Stimulated activated CD4-positive, alpha-beta T cell treated with anti-CD3 and anti-CD28 coated beads, Interleukin-15, amount 100 ng/mL, for 24 hours (primary cell): ENCODE data around the gene MMP19.
"Not testable (repeated sequence)": the region's sequence is repeated elsewhere in the genome, so short reads cannot be mapped to it uniquely, and the experiment has no call there.

Source experiments
- DNase-seq: peaks from one replicate; pipeline ENCODE4 v3.0.0-alpha.2; 2020

MMP19 gene, protein sequence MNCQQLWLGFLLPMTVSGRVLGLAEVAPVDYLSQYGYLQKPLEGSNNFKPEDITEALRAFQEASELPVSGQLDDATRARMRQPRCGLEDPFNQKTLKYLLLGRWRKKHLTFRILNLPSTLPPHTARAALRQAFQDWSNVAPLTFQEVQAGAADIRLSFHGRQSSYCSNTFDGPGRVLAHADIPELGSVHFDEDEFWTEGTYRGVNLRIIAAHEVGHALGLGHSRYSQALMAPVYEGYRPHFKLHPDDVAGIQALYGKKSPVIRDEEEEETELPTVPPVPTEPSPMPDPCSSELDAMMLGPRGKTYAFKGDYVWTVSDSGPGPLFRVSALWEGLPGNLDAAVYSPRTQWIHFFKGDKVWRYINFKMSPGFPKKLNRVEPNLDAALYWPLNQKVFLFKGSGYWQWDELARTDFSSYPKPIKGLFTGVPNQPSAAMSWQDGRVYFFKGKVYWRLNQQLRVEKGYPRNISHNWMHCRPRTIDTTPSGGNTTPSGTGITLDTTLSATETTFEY

DNA sequence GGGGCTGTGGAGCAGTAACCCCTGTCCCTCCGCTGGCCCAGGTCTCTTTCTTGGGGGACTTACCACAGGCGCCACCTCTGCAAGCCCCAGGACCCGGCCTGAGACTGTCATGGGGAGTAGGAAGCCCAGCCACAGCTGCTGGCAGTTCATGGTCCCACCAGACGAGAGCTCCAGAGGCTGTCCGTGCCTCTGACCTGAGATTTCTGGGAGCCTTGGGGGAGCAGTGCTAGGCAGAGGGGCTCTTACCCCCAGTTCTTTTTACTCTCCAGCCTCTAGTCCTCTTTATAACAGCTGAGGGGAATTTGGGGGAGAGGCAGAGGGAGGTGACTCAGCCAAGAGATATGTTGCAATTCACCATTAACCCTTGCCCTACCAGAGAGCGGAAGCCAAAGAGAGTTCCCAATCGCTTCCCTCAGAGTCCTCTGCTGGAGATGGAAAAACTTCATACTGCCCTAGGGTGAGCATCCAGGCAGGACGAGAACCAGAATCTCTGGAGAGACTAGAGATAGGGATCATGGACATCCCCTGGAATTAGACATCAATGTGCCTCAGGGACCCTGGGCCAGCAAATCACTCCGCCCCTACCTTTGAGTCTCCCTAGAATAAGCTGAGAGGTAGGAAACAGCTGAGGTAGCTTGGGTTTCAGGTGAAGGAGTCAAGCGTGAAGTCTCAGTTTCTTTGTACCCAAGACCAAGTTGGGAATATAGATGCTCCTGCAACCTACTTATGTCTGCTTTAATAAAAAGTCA is at the start of gene MMP19:
MMP19 (minus strand) TSS at position 256 of the 749 bp plus-strand sequence; CDS start at position 150, 106 bp downstream.
- DNase-seq, result no peak

DNA sequence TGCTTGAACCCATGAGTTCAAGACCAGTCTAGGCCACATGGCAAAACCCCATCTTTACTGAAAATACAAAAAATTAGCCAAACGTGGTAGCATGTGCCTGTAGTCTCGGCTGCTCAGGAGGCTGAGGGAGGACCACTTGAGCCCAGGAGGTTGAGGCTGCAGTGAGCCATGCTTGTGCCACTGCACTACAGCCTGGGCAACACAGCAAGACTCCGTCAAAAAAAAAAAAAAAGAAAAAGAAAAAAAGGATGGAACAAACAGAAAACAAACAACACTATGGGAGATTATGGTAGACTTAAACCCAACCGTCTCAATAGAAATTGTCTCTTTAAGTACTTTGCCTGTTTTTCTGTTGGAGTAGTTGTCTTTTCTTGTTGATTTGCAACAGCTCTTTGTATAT is 48.6 kb upstream of the MMP19 start:
- no peak for DNase-seq

DNA sequence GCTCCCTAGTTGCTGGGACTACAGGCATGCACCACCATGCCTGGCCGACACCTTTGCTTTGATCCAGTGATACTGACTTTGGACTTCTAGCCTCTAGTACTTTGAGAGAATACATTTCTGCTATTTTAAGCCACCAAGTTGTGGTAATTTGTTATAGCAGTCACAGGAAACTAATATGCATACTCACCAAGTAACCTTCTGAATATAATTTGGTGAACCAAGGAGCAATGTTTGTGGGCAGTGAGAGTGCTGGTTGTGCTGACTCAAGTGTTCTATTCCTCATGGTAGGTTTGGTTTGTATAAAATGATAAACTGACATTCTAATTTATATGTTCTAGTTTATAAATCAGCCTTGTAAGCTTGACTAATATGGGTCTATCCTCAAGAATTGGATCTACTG is 42.4 kb upstream of the MMP19 start:
- DNase-seq, result no peak

DNA sequence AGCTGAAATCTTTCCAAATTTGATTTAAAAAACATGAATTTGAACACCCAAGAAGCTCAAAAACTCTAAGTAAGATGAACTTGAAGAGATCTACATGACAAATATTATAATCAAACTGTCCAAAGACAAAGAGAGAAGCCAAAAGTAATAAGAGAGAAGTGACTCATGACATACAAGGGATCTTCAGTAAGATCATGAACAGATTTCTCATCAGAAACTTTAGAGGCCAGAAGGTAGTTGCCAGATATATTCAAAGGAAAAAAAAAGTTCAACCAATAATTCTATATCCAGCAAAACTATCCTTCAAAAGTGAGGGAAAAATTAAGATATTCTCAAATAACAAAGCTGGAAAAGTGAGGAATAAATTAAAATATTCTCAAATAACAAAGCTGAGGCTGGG is 35.1 kb upstream of the MMP19 start:
- DNase-seq, result no peak

DNA sequence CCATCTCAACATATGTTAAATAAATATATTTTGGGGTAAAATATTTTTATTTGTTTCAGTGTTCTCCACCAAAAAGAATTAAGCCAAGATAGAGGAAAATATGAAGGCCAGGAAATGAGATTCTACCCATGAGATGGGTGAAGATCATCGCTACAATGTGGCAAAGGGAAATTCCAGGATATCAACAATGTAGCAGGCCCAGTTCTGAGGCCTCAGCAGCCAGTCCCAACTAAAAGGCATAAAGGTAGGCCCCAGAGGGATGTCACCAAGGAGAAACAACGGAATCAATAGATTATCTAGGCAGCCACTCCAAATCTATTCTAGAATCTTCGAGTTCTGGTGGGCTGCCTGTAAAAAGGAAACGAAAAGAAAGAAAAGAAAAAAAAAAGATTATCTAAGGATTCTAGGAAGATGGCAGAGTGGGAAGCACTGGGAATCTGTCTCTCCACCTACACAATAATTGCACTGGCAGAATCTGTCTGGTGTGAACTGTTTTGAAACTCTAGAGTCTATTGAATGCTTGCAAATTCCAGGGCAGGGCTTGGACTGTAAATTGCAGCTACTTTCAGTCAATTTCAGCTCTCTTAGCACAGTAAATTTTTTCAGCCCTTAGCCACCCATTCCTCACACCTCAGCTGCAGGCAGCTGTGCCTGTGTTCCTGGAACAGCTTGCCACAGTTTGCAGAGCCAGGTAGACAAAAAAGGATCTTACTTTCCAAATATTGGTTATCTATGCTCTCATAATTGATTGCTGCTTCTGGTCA is 33.1 kb upstream of the MMP19 start:
- no peak for DNase-seq

DNA sequence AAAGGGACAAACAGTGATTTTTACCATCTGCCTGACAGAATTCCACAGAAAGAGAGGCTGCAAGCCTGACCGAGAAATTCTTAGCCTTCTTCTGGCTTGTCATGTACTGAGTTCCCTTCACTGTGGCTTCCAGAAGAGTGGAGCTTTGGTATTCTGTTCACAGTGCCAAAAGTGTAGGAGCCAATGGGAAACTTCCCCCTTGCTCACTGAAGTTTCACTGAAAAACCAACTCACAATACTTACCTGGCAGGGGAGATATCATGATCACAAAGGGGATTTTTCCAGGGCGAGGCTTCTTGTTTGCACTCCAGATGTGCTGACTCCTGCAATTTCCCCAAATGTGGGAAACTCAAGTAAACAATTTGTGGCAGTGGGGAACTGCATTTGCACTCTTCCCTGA is 31.7 kb upstream of the MMP19 start:
- no peak for DNase-seq

DNA sequence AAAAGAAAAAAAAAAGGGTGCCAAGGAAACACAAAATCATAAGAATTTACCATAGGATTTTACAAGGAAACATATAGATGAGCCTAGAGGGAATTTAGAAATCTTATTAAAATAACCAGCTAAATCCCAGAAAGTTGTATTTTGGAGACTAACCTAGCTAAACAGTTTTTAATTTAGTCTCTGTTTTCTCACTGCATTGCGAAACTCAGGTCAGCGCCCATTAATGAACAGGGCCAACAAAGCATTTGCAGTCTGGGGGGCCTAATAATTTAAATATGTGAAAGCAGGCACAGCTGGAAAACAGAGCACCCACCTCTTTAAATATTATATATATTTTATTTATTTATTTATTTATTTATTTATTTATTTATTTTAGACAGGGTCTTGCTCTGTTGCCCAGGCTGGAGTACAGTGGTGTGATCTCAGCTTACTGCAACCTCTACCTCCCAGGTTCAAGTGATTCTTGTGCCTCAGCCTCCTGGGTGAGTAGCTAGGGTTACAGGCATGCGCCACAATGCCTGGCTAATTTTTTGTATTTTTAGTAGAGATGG is 23.8 kb upstream of the MMP19 start:
- DNase-seq, result not testable (repeated sequence)

DNA sequence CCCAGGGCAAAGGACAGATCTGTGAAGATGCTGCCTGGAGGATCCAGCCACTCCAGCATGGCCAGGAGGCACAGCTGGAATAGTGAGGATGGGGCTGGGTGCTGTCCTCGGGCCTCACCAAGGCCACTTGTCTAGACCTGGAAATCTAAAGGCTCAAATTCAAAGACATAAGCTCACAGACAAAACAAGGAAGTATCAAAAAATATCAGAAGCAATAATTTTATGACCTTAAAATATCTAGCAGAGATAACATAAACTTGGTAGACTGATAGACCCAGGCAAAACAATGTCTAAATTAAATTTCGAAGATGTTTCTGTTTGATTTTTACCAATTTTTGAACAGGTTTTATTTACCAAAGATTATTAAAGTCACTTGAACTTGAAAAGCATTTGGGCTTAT is 22.6 kb upstream of the MMP19 start:
- DNase-seq, result no peak

DNA sequence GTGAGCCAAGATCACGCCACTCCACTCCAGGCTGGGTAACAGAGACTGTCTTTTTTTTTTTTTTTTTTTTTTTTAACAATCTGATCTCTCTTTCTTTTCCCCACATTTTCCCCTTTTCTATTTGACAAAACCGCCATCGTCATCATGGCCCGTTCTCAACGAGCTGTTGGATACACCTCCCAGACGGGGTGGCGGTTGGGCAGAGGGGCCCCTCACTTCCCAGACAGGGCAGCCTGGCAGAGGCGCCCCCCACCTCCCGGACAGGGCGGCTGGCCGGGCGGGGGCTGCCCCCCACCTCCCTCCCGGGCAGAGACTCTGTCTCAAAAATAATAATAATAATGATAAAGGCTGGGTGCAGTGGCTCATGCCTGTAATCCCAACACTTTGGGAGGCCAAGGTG is 20.2 kb upstream of the MMP19 start:
- not testable (repeated sequence) for DNase-seq

DNA sequence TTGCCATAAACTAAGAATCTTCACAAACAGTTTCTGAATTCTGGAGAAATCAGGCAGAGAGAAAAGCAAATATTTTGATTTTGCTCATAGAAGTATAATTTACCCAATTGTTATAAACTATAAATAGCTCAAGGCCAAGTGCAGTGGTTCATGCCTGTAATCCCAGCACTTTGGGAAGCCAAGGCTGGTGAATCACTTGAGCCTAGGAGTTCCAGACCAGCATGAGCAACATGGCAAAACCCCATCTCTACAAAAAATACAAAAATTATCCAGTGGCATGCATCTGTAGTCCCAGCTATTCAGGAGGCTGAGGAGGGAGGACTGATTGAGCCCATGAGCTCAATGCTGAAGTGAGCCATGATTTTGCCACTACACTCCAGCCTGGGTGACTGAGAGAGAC is 19.6 kb upstream of the MMP19 start:
- DNase-seq, result no peak

DNA sequence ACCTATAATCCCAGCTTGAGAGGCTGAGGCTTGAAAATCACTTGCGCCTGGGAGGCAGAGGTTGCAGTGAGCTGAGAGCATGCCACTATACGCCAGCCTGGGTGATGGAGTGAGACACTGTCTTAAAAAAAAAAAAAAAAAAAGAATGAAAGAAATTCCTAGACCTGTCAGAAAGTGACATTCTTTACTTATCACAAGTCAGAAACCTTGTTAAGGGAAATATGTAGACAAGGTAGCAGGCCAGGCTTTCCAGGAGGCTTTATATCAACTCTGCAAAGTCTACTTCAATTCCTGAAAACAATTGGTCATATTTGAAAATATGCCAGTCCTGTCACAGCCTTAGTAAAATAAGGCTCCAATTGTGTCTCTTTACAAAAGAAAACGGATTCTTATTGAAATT is 19.1 kb upstream of the MMP19 start:
- no peak for DNase-seq

DNA sequence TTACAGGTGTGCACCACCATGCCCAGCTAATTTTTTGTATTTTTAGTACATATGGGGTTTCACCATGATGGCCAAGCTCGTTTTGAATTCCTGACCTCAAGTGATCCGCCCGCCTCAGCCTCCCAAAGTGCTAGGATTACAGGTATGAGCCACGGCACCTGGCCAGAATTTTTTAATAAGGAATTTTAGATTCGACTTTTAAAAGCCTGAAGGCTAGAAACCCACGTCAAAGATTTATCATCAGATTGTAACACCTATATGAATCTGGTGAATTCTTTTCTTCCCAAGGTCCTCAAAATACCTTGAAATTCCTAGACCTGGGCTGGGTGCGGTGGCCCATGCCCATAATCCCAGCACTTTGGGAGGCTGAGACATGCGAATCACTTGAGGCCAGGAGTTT is 18.7 kb upstream of the MMP19 start:
- DNase-seq, result no peak

DNA sequence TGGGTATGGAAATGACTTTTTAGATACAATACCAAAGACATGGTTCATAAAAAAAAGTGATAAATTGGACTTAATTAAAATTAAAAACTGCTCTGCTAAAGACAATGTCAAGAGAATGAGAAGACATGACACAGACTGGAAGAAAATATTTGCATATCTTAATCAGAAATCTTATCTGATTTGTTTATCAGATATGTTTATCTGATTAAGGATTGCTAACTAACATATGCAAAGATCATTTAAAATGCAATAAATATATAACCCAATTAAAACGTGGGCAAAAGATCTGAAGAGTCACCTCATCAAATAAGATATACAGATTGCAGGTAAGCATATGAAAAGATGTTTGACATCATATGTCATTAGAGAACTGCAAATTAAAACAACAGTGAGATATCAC is 10.0 kb upstream of the MMP19 start:
- no peak for DNase-seq

DNA sequence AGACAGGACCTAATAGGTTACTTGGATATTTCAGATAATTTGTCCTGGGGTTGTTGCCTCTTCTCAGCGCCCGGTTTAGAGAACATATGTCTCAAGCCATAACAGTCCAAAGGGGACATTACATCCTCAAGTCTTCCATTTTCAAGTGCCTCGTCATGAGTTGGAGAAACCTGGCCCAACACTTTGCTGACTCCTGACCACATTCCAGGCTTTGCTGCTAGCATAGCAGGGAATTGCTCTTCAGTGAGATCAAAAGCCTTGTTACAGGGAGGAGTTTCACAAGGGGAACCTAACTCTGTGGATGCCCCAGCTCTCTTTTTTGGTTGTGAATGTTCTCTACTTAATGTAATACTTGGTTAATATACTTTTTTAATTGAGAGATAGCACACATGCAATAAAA is 8.2 kb upstream of the MMP19 start:
- DNase-seq, result no peak

DNA sequence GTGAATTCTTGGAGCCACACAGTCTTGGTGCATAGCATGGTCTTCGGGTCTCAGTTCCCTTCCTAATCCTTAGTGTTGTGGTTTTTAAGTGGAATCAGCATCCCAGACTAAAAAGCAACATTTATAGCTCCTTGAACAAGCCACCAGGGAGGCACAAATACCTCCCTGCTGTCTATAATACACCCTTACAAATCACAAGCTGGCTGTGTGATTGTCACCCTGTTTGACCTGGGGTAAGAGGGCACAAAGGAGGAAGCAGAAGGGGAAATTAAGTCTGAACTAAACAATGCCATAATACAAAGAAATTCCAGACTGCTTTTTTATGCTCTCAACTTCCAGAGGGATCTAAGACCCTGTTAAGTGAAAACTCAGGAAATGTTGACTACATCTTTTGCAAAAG is 7.7 kb upstream of the MMP19 start:
- DNase-seq, result no peak

DNA sequence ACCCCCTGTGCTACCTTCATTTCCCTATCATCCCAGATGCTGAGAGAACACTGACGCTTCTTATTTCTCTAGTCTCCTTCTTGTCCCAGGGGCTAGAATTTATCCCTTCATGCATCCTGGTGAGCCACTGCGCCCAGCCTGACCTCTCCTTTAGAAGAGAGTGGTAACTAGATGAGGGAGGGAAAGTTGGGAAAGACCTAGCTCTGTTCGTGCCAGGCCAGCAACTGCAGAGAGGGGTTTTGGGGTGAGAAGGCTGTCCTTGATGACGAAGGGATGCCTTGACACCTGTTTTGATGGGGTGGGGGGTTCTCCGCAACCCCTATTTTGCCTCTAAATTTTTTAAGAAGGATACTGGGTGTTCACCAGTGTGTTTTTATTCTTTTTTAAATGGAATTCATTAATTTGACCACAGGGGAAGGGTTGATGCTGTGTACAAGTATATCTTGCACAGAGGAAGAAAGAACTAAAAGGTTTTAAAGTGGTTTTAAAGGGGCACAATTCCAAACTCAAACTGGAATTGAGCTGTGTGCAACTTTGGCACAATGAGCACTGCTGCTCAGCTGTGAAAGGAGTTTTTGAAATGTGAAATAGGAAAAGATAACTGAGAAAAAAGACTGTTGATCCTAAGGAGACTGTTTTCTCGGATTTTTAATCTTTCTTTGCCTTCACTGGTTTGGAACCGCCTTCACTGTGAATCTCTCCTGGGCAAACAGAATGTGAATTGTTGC is 7.0 kb upstream of the MMP19 start:
- DNase-seq, result no peak

DNA sequence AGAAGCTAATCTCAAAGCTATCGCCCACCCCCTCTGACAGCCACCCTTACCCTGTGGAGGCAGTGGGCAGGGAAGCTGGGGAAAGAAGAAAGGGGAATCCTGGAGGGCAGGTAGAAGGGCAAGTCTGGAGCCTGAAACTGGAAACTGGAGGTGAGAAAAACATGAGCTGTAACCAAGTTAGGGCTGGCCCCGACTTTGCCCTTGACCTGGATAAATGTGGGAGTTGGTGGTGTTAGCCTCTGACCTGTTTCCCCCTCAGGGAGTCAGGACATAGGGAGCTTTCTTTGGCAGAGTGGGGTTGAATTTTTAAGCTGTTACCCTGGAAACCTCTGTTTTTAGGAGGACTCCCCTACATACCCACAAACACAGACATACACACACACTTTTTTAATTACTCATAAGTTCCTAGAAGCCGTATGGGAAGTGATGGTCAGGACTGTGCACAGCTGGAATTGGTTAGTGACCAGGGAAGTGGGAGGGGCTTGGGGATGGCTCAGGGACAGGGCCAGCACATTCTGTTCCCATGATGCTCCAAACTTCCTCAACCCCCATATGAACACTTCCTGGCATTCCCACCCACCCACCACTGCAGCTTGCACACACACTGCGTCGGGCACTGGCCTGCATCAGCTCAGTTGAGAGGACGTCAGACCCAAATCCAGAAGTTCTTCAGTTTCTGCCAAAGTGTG is 5.0 kb upstream of the MMP19 start:
- DNase-seq, result no peak

DNA sequence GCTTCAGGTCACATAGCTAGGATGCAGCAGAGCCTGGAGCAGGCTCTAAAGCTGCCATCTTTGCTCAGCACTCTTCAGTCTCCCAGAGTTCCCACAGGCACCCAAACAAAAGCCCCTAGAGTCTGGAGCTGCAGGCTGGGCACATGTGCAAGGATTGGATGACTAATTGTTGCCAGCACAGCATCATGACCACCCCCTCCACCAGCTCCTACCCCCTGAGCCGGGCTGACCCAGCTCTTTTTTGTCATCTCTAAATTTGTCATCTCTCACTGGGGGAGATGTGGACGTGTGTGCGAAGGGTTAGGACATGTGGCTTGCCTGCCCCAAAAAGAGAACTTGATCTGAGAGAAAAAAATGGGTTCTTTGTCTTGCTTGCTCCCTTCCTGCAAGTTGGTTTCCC is 4.3 kb upstream of the MMP19 start:
- DNase-seq, result peak; percentile 34

DNA sequence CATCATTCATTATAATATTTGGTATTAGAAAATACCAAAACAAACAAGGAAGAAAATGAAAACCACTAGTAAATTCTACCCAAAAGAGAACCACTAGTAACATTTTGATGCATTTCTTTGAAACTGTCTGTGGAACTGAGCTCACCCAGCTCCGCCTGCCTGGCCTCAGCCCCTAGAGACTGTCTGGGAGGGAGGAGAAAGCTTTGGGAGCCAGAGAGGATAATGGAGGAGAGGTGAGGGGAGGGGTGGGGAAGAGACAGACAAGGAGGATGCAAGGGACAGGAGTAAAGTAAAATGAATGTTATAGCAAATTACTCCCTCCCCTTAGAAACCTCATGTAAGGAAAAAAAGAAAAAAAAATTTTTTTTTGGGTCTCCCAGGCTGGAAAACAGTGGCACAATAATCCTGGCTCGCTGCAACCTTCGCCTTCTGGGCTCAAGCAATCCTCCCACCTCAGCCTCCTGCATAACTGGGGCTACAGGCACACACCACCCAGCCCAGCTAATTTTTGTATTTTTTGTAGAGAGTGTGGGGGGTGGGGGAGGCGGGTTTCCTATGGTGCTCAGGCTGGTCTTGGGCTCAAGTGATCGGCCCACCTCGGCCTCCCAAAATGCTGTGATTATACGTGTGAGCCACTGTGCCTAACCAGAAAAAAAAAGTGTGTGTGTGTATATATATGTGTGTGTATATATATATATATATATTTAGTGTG is 3.2 kb upstream of the MMP19 start:
- no peak for DNase-seq

DNA sequence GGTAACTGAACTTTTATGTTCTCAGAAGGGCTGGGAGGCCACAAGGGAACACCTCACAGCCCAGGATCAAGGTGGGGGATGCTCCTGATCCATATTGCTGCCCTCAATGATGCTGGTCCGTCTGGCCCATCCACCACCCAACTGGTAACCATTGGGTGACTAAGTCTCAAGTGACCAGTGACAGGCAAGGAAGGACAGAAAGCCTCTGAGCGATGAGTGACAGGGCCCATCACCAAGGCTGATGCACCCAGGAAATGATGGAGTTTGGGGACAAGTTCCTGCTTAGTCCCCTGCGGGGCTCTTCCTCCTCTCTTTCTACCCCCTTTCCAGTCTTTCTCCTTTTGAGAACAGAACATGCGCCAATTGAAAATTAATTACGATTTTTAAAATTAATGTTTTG is 2.6 kb upstream of the MMP19 start:
- DNase-seq, result no peak

DNA sequence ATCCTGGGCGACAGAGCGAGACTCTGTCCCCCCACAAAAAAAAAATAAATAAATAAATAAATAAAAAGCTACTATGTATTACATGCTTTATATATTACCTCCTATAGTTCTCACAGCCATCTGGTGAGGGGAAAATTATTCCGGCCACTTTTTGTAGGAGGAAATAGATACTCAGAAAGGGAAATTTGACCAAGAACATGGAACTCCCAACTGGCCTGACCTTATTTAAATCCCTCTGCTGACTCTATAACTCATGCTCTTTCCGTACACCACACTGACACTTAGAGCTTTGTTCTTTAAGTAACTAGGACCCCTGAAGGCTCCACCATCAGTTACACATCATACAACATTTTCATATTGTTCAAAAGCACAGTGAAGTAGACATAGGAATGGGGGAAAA is 2.2 kb upstream of the MMP19 start:
- no peak for DNase-seq
